GM21723 (cell line): Measurements from ENCODE around the gene EMP3.
A peak's percentile ranks its signal among the peaks of the same experiment; 100 is the strongest.

Experiments used
- ATAC-seq: cut with Tn5 transposase; IDR thresholded peaks from one replicate; pipeline ENCODE4 v1.9.1; 2021; ENCODE audit warnings: mild to moderate bottlenecking, moderate library complexity; ENCODE audit not compliant: unreplicated experiment

EMP3 gene

GRCh38 chr19:48344892-48345291 lies 19.5 kb downstream of the EMP3 start:
- ATAC-seq: no peak

GRCh38 chr19:48346191-48346590 lies 20.8 kb downstream of the EMP3 start:
- no peak for ATAC-seq

GRCh38 chr19:48348045-48348444 lies 22.7 kb downstream of the EMP3 start:
- no peak for ATAC-seq

GRCh38 chr19:48348737-48349136 lies 23.4 kb downstream of the EMP3 start:
- ATAC-seq: no peak

GRCh38 chr19:48350856-48351255 lies 25.5 kb downstream of the EMP3 start:
- ATAC-seq: no peak

GRCh38 chr19:48351341-48351752 lies 26.0 kb downstream of the EMP3 start:
- no peak for ATAC-seq

- ATAC-seq: no peak
These were observed 28.3 kb downstream of the EMP3 start for GRCh38 chr19:48353677-48354076.

- ATAC-seq: no peak
These were observed 29.1 kb downstream of the EMP3 start for GRCh38 chr19:48354332-48354992.

GRCh38 chr19:48355365-48355954 lies 30.1 kb downstream of the EMP3 start:
- no peak for ATAC-seq

GRCh38 chr19:48359123-48359522 lies 33.8 kb downstream of the EMP3 start:
- no peak for ATAC-seq

GRCh38 chr19:48361912-48362311 lies 36.6 kb downstream of the EMP3 start:
- ATAC-seq: no peak

- ATAC-seq: peak; percentile 60
These were observed 37.6 kb downstream of the EMP3 start for GRCh38 chr19:48362716-48363499.

- peak; percentile 6 for ATAC-seq
These were observed 38.1 kb downstream of the EMP3 start for GRCh38 chr19:48363500-48363809.

GRCh38 chr19:48363810-48364597 lies 38.7 kb downstream of the EMP3 start, which contains the start of the genes SYNGR4 and TMEM143:
Gene SYNGR4 (plus strand): TSS chr19:48364367. CDS start chr19:48365843, 1,476 bp downstream.
Gene TMEM143 (minus strand): TSS chr19:48363940. CDS start chr19:48363920, 20 bp downstream.
- peak; percentile 81 for ATAC-seq

- ATAC-seq: no peak
These were observed 39.4 kb downstream of the EMP3 start for GRCh38 chr19:48364598-48365348.

- ATAC-seq: no peak
These were observed 40.2 kb downstream of the EMP3 start for GRCh38 chr19:48365602-48366001.

GRCh38 chr19:48367855-48368254 lies 42.5 kb downstream of the EMP3 start:
- ATAC-seq: no peak

- ATAC-seq: no peak
These were observed 43.6 kb downstream of the EMP3 start for GRCh38 chr19:48368936-48369335.

- no peak for ATAC-seq
These were observed 45.6 kb downstream of the EMP3 start for GRCh38 chr19:48370955-48371354.

GRCh38 chr19:48371367-48371766 lies 46.0 kb downstream of the EMP3 start:
- no peak for ATAC-seq
